ENCODE measurements around the gene NFILZ. TPM values are rescaled to one million over a fixed set of nuclear protein-coding genes. Genes with fewer than 3 reads are reported as not detected.

Gene NFILZ
- total RNA-seq, 1 experiment from 2014 or later = not detected

GRCh38 chr19:8641908-8642547, 11.6 kb downstream of the NFILZ start:
- peak; percentile 61 for DNase-seq (ENCODE audit: low spot score)

DNA sequence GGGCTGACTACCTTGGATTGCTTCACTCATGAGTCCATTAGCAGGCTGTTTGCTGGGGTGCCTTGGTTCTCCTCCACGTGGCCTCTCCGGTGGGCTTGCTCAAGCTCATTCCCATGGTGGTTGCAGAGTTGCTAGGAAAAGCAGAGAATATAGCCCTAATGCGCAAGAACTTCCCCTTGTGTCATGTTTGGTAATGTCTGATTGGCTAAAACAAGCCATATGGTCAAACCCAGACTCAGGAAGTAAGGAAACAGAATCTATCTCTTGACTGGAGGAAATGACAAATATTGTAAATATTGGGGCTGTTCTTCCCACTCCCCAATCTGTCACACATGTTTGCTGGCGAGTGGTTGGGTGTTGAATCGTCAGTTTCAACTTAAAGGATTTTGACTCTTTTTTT, 12.1 kb downstream of the NFILZ start:
- DNase-seq (ENCODE audit: low spot score) = no peak

DNA sequence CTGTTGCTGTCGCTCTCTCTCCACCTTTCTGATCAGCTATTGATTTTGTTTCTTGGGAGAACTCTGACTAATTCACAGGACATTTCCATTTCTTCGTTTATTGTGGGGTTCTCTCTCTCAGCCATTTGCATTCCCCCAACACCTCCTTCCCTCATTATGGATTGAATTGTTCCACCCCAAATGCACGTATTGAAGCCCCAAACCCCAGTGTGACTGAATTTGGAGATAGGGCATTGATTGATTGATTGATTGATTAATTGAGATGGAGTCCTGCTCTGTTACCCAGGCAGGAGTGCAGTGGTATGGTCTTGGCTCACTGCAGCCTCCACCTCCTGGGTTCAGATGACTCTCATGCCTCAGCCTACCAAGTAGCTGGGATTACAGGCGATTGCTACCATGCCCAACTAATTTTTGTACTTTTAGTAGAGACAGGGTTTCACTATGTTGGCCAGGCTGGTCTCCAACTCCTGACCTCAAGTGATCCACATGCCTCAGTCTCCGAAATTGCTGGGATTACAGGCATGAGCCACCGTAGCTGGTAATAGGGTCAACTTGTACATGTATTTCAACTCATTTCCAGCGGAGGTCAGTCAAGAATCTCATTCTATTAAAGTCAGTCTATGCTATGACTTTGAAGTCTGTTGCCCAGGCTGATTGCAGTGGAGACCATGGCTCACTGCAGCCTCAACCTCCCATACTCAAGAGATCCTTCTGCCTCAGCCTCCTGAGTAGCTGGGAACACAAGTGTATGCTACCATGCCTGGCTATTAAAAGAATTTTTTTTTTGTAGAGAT, 13.6 kb downstream of the NFILZ start:
- DNase-seq (ENCODE audit: low spot score) = no peak

- DNase-seq (ENCODE audit: low spot score) = no peak
Measured at GRCh38 chr19:8648240-8648639, 17.8 kb downstream of the NFILZ start.

DNA sequence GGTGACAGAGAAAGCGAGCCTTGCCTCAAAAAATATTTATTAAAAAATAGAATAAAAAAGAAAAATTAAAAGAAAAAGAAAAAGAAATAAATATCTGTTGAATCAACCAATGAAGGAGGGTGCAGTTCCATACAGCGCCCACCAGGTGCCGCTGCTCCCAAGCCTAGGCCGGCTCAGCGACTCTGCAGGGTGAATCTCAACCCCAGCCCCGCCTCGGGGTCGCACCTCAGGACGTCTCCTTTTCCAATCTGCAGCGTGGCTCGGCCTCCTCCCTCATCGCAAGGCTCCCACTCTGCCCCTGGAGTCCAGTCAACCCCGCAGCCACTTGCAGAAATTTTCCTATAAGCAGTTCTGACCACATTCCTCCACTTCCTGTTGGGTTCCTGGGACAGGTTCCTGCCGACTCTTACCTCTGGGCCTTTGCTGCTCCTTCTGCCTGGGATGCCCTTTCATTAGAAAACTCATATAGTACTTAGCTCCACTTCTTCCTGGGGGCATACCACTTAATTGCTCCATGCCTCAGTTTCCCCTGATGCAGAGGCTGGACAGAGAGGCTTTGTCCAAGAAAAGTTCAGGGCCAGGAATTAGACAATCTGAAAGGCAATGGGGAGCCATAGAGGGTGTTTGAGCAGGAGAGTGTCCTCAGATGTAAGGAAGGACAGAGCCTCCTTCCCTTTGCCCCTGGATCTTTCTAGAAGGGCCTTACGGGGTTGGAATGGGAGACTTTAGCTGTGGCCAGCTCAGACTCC, 24.3 kb downstream of the NFILZ start:
- DNase-seq (ENCODE audit: low spot score) = peak; percentile 47

DNA sequence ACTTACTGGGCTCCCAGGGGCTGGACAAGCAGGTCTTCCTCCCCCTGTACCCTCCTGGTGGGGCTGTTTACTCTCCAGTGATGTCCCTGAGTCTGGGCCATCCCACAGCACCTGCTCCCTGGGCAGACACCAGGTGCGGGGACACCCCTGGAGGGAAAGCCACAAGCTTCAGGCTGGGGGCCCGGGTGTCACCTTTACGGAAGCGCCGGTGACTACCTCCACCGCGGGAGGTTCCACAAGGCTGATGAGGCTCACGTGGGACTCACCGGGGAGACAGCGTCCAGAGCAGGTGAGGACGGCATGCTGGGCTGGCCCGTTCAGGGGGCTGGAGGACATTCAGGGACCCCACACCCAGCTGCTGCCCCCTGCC, 24.9 kb downstream of the NFILZ start:
- no peak for DNase-seq (ENCODE audit: low spot score)

DNA sequence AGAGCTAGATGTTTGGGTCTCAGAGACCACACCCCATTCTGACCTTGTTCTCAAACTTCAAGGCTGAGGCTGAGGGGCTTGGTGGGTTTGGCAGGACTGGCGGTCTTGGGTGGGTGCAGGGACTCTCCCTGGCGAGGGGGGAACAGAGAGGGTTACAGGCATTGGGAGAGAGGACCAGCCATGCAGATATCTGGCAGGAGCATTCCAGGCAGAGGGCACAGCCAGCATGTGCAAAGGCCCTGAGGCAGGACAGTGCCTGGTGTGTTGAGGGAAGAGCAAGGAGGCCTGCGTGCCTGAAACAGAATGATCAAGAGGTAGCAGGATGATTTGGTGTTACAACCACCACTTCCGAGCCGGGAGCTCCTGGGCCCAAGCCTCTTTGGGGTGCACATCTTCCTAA, 27.4 kb downstream of the NFILZ start:
- DNase-seq (ENCODE audit: low spot score) = no peak

DNA sequence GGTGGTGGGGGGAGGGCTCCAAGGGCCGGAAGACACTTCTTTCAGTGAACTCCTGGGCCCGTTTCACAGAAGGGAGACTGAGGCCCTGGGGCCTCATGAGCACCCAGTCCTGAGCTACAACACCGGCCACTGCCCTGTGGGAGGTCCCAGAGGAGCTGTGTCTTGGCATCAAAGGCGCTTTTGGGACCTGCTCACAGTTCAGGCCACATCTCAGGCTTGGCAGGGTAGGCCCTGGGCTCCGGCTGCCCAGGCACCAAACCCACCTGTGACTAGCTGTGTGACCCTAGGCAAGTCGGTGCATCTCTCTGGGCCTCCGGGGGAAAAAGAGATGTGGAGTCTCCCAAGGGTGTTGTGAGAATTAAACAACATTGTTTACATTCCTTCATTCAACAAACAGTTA, 29.5 kb downstream of the NFILZ start:
- DNase-seq (ENCODE audit: low spot score) = no peak

DNA sequence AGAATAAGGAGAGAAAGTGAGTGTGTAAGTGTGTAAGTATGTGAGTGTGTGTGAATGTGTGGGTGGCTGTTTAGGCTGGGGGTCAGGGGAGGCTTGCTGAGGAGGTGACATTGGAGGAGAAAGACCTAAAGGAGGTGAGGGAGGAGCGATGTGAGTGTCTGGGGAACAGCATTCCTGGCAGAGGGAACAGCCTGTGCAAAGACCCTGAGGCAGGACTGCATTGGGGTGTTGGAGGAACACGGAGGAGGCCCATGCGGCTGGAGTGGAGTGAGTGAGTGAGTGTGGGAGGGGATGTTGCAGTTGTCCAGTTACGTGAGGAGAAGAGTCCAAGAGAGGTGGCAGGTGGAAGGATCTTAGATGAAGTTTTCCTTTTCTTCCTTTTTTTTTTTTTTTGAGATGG, 31.8 kb downstream of the NFILZ start:
- no peak for DNase-seq (ENCODE audit: low spot score)

GRCh38 chr19:8663920-8664670, 33.7 kb downstream of the NFILZ start:
- no peak for DNase-seq (ENCODE audit: low spot score)

DNA sequence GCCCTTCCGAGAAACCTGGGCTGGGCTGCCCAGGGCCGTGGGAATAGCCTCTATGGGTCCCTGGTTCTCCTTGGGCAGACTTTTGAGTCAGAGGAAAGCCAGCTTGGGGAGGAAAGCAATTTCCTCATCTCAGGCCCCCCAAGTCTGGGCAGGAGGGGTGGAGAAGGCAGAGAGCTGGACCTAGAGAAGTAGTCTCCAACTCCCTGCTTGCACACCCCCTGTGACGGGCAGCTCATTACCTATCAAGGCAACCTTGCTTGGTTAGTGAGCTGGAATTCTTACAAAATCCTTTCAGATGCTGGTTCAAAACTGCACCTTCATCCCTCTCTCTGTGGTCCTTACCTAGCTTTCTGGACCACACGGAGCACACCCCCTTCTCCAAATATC, 34.2 kb downstream of the NFILZ start:
- DNase-seq (ENCODE audit: low spot score) = no peak

DNA sequence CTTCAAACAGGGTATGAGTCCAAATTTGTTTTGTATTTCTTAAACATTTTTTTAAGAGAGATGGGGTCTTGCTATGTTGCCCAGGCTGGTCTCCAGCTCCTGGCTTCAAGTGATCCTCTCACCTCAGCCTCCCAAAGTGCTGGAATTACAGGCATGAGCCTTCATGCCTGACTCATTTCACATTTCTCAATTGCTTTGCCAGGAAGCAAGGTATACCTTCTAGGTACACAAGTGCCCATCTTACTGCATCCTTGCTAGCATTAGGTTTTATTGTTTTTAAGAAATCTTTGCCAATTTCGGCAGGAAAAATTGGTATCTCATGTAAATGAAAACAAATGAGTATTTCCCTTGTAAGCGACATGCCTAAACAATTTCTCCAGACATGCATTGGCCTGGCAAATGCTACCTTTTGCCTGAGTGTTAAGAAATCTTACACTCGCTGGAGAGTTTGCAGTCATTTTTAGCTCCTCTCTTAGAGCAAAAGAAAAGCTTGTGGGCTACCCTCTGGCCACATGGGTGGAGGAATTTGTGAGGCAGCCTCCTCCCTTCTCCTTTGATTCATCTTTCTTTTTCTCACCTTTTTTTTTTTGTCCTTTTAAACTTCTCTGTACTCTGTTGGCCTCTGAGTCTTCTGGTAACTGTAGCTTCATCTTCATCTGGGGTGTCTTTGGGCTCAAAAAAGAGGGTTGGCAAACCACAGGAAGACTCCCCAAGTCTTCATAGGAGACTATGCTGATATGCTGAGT, 35.2 kb downstream of the NFILZ start:
- DNase-seq (ENCODE audit: low spot score) = no peak

DNA sequence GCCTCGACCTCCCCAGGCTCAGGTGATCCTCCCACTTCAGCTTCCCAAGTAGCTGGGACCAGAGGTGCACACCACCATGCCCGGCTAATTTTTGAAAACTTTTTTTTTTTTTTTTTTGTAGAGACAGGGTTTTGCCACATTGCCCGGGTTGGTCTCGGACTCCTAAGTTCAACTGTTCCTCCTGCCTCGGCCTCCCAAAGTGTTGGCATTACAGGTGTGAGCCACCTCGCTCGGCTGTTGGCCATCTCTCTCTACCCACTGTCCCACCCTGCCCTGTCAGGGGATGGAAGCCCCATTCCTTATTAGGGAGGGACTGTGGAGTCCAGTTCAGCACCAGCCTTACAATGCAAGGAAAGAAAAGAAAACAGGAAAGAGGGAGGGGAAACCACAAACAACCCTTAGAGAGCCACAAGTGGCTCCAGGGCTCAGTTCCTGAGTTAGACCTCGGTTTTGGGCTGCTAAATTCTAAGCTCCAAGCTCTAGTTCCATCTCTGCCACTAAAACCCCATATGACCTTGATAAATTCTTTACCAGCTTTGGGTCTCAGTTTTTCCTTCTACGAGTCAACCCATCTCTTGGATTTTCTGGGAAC, 36.5 kb downstream of the NFILZ start:
- DNase-seq (ENCODE audit: low spot score) = no peak

- no peak for DNase-seq (ENCODE audit: low spot score)
Measured at GRCh38 chr19:8673276-8673891, 43.0 kb downstream of the NFILZ start.

- no peak for DNase-seq (ENCODE audit: low spot score)
Measured at GRCh38 chr19:8675066-8675465, 44.6 kb downstream of the NFILZ start.

DNA sequence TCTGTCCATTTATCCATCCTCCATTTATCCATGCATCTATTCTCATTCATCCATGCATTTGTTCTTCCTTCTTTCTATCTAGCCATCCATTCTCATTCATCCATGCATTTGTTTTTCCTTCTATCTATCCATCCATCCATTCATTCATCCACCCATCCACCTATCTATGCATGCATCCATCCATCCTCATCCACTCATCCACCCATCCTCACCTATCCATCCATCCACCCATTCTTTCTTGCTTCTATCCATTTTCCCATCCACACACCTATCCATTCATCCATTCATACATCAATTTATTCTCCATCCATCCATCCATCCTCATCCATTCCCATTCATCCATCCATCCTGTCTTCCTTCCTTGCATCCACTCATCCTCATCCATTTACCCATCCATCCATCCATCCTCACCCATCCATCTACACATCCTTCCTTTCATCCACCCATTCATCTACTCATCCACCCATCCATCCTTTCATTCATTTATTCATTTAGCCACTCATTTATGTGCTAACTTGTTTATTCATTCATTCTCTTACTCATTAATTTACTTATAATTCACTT, 47.9 kb downstream of the NFILZ start:
- no peak for DNase-seq (ENCODE audit: low spot score)

All from H4 (cell line).